CD4-positive, alpha-beta T cell treated with Interleukin-6 for 4 hours (primary cell): ENCODE results near the gene KLHL40.

ENCODE experiments used
- DNase-seq: peaks from one replicate; pipeline ENCODE4 v3.0.0-alpha.2; 2020; ENCODE audit warnings: mixed read lengths

The KLHL40 gene

GRCh38 chr3:42690766-42691680, 5.7 kb downstream of the KLHL40 start:
- DNase-seq: no peak

GRCh38 chr3:42691816-42692666, 6.7 kb downstream of the KLHL40 start:
- DNase-seq: no peak

- no peak for DNase-seq
Measured at GRCh38 chr3:42692667-42693529, 7.6 kb downstream of the KLHL40 start.

GRCh38 chr3:42693530-42693930, 8.2 kb downstream of the KLHL40 start:
- no peak for DNase-seq

- no peak for DNase-seq
Measured at GRCh38 chr3:42694366-42694765, 9.0 kb downstream of the KLHL40 start.

GRCh38 chr3:42696356-42697288, 11.3 kb downstream of the KLHL40 start:
- DNase-seq: no peak

- no peak for DNase-seq
Measured at GRCh38 chr3:42697289-42698051, 12.1 kb downstream of the KLHL40 start.

- DNase-seq: no peak
Measured at GRCh38 chr3:42698216-42698910, 13.0 kb downstream of the KLHL40 start.

- DNase-seq: no peak
Measured at GRCh38 chr3:42698911-42699230, 13.5 kb downstream of the KLHL40 start.

- no peak for DNase-seq
Measured at GRCh38 chr3:42699511-42699971, 14.2 kb downstream of the KLHL40 start.

- DNase-seq: no peak
Measured at GRCh38 chr3:42700366-42701288, 15.3 kb downstream of the KLHL40 start.

- peak; percentile 63 for DNase-seq
Measured at GRCh38 chr3:42701371-42702065, 16.2 kb downstream of the KLHL40 start.

GRCh38 chr3:42702066-42702951, 17.0 kb downstream of the KLHL40 start, which contains the start of gene HHATL:
HHATL (minus strand) TSS chr3:42702798; CDS start chr3:42700826, 1,972 bp downstream.
- no peak for DNase-seq

- no peak for DNase-seq
Measured at GRCh38 chr3:42702982-42703694, 17.8 kb downstream of the KLHL40 start.

GRCh38 chr3:42703695-42704025, 18.3 kb downstream of the KLHL40 start:
- no peak for DNase-seq

GRCh38 chr3:42704136-42704841, 19.0 kb downstream of the KLHL40 start:
- DNase-seq: no peak
